GM18951 (cell line): ENCODE data around the gene B4GALNT4.
"Not testable (repeated sequence)": the region's sequence is repeated elsewhere in the genome, so short reads cannot be mapped to it uniquely, and the experiment has no call there.

Experiments used
- POLR2A ChIP-seq: IDR thresholded peaks from 4 replicates; pipeline ENCODE4 v1.6.1; 2011; ENCODE audit warnings: mild to moderate bottlenecking; ENCODE audit not compliant: insufficient read length, insufficient read depth; ENCODE audit errors: extremely low read depth
- in situ Hi-C: fragments of 300-500 bp; cut with MboI; formaldehyde crosslinking; loops from one replicate; pipeline ENCODE4 v1.12.0; 2022; ENCODE audit warnings: low sequenced_read_pairs, mixed read lengths, inconsistent platforms; ENCODE audit not compliant: unreplicated experiment

B4GALNT4 gene

DNA sequence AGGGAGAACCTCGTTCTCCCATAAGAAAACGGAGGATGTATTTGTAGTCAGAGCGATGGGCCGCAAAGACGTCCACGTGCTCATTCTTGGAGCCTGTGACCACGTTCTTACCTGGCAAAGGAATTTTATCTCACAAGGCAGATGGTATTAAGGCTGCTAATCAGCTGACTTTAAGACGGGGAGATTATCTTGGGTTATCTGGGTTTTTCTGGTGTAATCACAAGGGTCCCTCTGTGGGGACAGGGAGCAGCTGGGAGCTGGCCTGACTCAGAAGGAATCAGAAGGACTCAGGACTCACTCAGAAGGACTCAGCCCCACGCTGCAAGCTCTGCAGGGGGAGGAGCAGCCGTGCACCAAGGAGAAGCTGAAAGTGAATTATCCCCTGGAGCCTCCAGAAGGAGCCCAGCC is 53.0 kb downstream of the B4GALNT4 start:
- TF ChIP-seq POLR2A: no peak
- in situ Hi-C loops: no loop called here

- in situ Hi-C loops: no loop called here
- TF ChIP-seq POLR2A: no peak
Observed at GRCh38 chr11:424232-424631, 54.9 kb downstream of the B4GALNT4 start.

- in situ Hi-C loops: not testable (repeated sequence)
Observed at GRCh38 chr11:424766-425165, 55.5 kb downstream of the B4GALNT4 start.

DNA sequence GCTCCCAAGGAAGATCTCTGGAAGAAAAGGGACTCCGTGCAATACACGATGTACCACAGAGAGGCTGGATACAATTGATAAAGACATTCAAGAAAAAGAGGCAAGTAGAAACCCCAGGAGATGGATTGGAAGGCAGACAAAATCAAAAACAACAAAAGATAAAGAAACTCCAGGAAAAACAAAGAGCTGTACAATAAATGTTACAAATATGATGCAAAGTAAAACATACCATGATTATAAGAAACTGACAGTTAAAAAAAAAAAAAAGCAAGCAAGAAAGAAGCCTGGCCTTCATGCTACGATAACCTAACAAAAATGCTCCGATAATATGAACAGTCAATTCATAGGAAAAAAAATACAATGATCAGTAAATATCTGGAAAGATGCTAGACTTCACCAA is 56.0 kb downstream of the B4GALNT4 start:
- in situ Hi-C loops: no loop called here
- no peak for TF ChIP-seq POLR2A

DNA sequence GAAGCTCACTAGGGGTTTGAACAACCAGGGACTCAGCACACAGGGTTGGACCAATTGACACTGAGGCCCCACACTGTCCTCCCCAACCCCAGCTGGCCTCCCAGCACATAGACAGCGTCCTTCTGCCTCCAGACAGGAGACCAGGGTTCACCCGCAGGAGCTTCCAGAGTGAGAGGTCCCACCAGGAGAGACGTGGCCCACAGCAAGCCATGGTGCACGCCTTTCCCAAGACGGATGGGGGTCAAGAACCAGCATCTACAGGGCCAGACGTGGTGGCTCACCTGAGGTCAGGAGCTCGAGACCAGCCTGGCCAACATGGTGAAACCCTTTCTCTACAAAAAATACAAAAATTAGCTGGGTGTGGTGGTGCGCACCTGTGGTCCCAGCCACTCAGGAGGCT is 57.6 kb downstream of the B4GALNT4 start:
- in situ Hi-C loops: no loop called here
- TF ChIP-seq POLR2A: no peak

GRCh38 chr11:428295-428694 is 59.0 kb downstream of the B4GALNT4 start:
- in situ Hi-C loops: no loop called here
- TF ChIP-seq POLR2A: no peak

GRCh38 chr11:429391-429790 is 60.1 kb downstream of the B4GALNT4 start:
- in situ Hi-C loops: no loop called here
- no peak for TF ChIP-seq POLR2A

GRCh38 chr11:429931-430456 is 60.7 kb downstream of the B4GALNT4 start:
- no peak for TF ChIP-seq POLR2A
- in situ Hi-C loops: no loop called here
